Ureter (tissue), 1 donor: ENCODE measurements around the gene LYAR. TPM values are rescaled to one million over a fixed set of nuclear protein-coding genes. Genes with fewer than 3 reads are reported as not detected.
"Not testable (repeated sequence)": the region's sequence is repeated elsewhere in the genome, so short reads cannot be mapped to it uniquely, and the experiment has no call there.

Experiments
- DNase-seq: peaks from one replicate; pipeline ENCODE4 v3.0.0-alpha.2; 2020; ENCODE audit warnings: low spot score
- total RNA-seq: library from RNA; stranded (reverse); gene quantifications from one replicate; pipeline ENCODE4 v1.2.4, GENCODE V29; 2023
- donor health status: DM: yes; HTN: yes; CAD: no.

LYAR gene
- total RNA-seq, 1 donor from 2014 or later: 14.6 TPM

- DNase-seq: no peak
Observed at GRCh38 chr4:4260185-4260751, 29.7 kb downstream of the LYAR start.

- no peak for DNase-seq
Observed at GRCh38 chr4:4259484-4260100, 30.4 kb downstream of the LYAR start.

GRCh38 chr4:4257705-4258104 lies 32.2 kb downstream of the LYAR start:
- not testable (repeated sequence) for DNase-seq

- no peak for DNase-seq
Observed at GRCh38 chr4:4256799-4257198, 33.2 kb downstream of the LYAR start.

- DNase-seq: no peak
Observed at GRCh38 chr4:4254666-4255065, 35.3 kb downstream of the LYAR start.

- DNase-seq: no peak
Observed at GRCh38 chr4:4254199-4254598, 35.8 kb downstream of the LYAR start.

- no peak for DNase-seq
Observed at GRCh38 chr4:4249866-4250265, 40.1 kb downstream of the LYAR start.

GRCh38 chr4:4249342-4249741 lies 40.6 kb downstream of the LYAR start:
- not testable (repeated sequence) for DNase-seq

- DNase-seq: no peak
Observed at GRCh38 chr4:4248885-4249203, 41.1 kb downstream of the LYAR start.

GRCh38 chr4:4248029-4248884 lies 41.7 kb downstream of the LYAR start, which contains the start of gene TMEM128:
Gene TMEM128 (minus strand): TSS chr4:4248223. CDS start chr4:4248202, 21 bp downstream.
- DNase-seq: peak; percentile 94

- DNase-seq: no peak
Observed at GRCh38 chr4:4247696-4248028, 42.3 kb downstream of the LYAR start.

- DNase-seq: no peak
Observed at GRCh38 chr4:4245172-4245571, 44.8 kb downstream of the LYAR start.

GRCh38 chr4:4239551-4239950 lies 50.4 kb downstream of the LYAR start:
- DNase-seq: not testable (repeated sequence)

- no peak for DNase-seq
Observed at GRCh38 chr4:4233610-4234009, 56.3 kb downstream of the LYAR start.

- no peak for DNase-seq
Observed at GRCh38 chr4:4228356-4228668, 61.6 kb downstream of the LYAR start.

GRCh38 chr4:4227510-4228355 lies 62.2 kb downstream of the LYAR start:
- no peak for DNase-seq

GRCh38 chr4:4226606-4227438 lies 63.1 kb downstream of the LYAR start, which contains the start of gene OTOP1:
Gene OTOP1 (minus strand): TSS chr4:4226929. CDS start chr4:4226864, 65 bp downstream.
- DNase-seq: no peak

- no peak for DNase-seq
Observed at GRCh38 chr4:4225915-4226605, 63.9 kb downstream of the LYAR start.
